ENCODE results near the gene RNF10. TPM values are rescaled to one million over a fixed set of nuclear protein-coding genes. Genes with fewer than 3 reads are reported as not detected.
"Not testable (repeated sequence)": the region's sequence is repeated elsewhere in the genome, so short reads cannot be mapped to it uniquely, and the experiment has no call there.

Gene RNF10
- total RNA-seq, 1 donor from 2014 or later, result 160 TPM

DNA sequence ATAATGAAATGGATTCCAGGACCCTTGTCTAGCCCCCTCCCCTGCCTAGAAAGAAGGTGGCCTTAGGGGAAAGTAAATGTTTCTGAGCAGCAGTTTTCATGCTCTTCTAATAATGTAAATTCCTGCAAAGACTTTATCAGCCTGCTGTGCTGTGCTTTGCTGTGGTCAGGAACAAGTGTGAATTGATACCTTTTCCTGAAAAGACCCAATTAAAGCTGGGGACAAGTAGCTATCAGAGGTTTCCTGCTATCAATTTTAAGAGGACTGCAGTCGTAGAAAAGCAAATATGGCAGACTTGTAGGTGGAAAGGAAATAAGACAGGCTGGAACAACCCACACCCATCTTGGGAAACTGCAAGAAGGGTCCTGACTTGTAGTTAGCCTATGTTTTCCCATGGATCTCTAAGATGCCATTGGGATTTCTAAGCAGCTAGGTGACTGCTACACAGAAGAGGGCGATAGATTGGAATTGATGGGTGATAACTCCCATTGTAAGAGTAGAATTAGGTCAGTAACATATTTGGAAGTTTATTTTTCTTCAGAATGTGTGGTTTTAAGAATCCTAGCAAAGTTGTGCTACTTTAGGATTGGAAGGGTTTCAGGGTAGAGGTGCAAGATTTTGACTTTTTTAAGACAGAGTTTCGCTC, 35.2 kb upstream of the RNF10 start:
- H3K27ac Mint-ChIP-seq, result no peak overlapping the region
- H3K36me3 Mint-ChIP-seq, result peaks cover 24% of the 10 kb centered on the region
- peaks cover 29% of the 10 kb centered on the region for H3K4me1 Mint-ChIP-seq
- no peaks in the 10 kb centered on the region for H3K27me3 Mint-ChIP-seq (ENCODE audit: low read depth)
- H3K4me3 Mint-ChIP-seq, result peak overlapping the region; percentile 89
- DNase-seq (ENCODE audit: low spot score in 2 of 2, unreplicated experiment in 2 of 2), result no peak
- TF ChIP-seq, protein P1, sequence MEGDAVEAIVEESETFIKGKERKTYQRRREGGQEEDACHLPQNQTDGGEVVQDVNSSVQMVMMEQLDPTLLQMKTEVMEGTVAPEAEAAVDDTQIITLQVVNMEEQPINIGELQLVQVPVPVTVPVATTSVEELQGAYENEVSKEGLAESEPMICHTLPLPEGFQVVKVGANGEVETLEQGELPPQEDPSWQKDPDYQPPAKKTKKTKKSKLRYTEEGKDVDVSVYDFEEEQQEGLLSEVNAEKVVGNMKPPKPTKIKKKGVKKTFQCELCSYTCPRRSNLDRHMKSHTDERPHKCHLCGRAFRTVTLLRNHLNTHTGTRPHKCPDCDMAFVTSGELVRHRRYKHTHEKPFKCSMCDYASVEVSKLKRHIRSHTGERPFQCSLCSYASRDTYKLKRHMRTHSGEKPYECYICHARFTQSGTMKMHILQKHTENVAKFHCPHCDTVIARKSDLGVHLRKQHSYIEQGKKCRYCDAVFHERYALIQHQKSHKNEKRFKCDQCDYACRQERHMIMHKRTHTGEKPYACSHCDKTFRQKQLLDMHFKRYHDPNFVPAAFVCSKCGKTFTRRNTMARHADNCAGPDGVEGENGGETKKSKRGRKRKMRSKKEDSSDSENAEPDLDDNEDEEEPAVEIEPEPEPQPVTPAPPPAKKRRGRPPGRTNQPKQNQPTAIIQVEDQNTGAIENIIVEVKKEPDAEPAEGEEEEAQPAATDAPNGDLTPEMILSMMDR (IDR thresholded peaks at IDR 0.05; ENCODE audit: unreplicated experiment), result no peak
- no peaks in the 10 kb centered on the region for H3K9me3 Mint-ChIP-seq

DNA sequence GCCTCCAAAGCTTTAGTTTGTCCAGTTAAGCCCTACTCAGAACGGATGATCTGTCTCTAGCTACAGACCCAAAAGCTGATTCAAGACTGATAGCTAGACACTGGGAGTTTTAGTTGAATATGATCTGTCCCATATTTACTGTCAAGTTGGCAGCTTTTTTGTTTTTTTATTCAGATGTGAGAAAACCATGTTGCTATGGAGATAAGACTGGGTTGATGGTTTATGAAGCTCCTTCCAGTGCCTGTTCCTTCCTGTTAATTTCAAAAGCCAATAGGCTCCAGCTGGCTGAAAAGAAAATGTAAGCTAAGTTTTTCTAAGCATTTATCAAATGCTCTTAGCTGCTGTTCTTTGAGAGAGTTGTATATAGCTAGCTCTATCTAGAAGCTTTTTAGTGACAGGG, 33.6 kb upstream of the RNF10 start:
- Mint-ChIP-seq H3K27me3 (ENCODE audit: low read depth) (no peaks in the 10 kb centered on the region), H3K27ac (peak overlapping the region; percentile 22), H3K4me3 (no peak overlapping the region), H3K36me3 (peaks cover 24% of the 10 kb centered on the region), H3K9me3 (no peaks in the 10 kb centered on the region), H3K4me1 (peaks cover 19% of the 10 kb centered on the region)
- DNase-seq (ENCODE audit: low spot score in 2 of 2, unreplicated experiment in 2 of 2), result no peak
- TF ChIP-seq, protein P1 (IDR thresholded peaks at IDR 0.05; ENCODE audit: unreplicated experiment), result no peak

DNA sequence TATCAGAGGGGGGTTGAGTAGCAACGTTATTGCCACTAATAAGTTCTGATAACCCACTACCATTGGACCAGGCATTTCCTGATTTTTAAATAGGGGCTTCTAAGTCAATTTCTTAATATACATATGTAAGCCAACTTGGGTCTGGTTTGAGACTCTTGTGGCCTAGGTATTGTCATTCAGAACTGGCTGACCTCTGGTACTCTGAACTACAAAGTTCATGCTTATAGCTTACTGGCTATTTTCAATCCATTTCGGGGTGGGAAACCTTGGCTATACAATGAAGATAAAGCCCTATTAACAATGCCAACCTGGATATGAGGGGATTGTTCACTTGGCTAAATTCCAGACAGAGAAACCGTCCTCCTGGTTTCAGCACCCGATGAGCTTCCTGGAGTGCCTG, 29.6 kb upstream of the RNF10 start:
- TF ChIP-seq, protein P1 (IDR thresholded peaks at IDR 0.05; ENCODE audit: unreplicated experiment), result no peak
- no peaks in the 10 kb centered on the region for H3K4me1 Mint-ChIP-seq
- H3K4me3 Mint-ChIP-seq, result no peak overlapping the region
- H3K36me3 Mint-ChIP-seq, result peaks cover 28% of the 10 kb centered on the region
- H3K27ac Mint-ChIP-seq, result no peak overlapping the region
- no peaks in the 10 kb centered on the region for H3K9me3 Mint-ChIP-seq
- no peak for DNase-seq (ENCODE audit: low spot score in 2 of 2, unreplicated experiment in 2 of 2)
- H3K27me3 Mint-ChIP-seq (ENCODE audit: low read depth), result no peaks in the 10 kb centered on the region

DNA sequence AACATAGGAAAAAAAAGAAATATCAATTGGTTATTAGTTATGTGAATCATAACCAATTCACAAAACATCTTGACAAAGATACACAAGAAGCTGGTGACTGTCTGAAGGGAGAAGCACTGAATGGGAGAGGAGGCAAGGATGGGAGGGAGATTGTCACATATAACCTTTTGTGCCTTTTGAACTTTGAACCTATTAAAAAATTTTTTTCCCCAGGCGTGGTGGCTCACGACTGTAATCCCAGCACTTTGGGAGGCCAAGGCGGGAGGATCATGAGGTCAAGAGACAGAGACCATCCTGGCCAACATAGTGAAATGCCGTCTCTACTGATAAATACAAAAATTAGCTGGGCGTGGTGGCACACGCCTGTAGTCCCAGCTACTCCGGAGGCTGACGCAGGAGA, 25.6 kb upstream of the RNF10 start:
- no peaks in the 10 kb centered on the region for H3K9me3 Mint-ChIP-seq
- H3K27me3 Mint-ChIP-seq (ENCODE audit: low read depth), result no peaks in the 10 kb centered on the region
- H3K36me3 Mint-ChIP-seq, result peaks cover 28% of the 10 kb centered on the region
- TF ChIP-seq, protein P1 (IDR thresholded peaks at IDR 0.05; ENCODE audit: unreplicated experiment), result no peak
- no peaks in the 10 kb centered on the region for H3K4me1 Mint-ChIP-seq
- no peak overlapping the region for H3K4me3 Mint-ChIP-seq
- H3K27ac Mint-ChIP-seq, result no peak overlapping the region
- DNase-seq (ENCODE audit: low spot score in 2 of 2, unreplicated experiment in 2 of 2), result no peak

DNA sequence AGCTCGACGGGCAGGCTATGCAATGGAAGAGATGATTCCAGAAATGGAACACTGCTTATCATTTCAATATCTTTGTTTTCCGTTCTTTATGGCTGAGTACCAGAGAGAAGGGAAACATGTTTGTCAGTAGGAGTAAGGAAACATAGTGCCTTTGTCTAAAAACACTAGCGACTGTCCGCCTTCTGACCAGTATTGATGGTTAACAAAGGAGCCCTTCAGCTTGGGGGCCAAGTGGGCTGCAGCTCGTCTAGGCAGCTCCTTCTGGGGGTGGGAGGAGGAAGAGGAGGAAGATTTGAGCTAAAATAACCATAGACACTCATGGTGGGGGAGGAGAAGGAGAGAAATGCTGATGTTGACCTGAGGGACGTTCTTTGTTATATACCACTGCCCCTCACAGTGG, 20.2 kb upstream of the RNF10 start:
- Mint-ChIP-seq H3K27ac (no peak overlapping the region), H3K27me3 (ENCODE audit: low read depth) (no peaks in the 10 kb centered on the region), H3K4me3 (no peak overlapping the region), H3K36me3 (peaks cover 25% of the 10 kb centered on the region), H3K4me1 (no peaks in the 10 kb centered on the region), H3K9me3 (no peaks in the 10 kb centered on the region)
- DNase-seq (ENCODE audit: low spot score in 2 of 2, unreplicated experiment in 2 of 2), result no peak
- TF ChIP-seq, protein P1 (IDR thresholded peaks at IDR 0.05; ENCODE audit: unreplicated experiment), result no peak

DNA sequence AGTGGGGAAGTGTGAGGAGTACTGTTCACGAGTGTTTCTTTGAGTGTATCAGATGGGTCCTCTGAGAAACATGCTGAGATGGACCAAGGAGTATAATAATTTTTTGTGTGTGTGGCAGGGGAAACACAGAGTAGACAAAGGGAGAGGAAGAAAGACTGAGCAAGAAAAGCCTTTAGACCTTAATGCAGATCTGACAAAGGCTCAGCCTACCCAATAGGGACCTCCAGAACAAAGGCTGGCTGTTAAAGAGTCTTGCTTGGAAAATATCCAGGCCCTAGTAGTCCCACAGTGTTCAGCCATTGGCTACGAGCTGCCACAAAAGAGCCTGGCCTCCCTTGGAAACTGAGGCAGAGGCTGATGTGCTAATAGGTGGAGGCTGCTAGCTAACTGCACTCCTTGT, 18.7 kb upstream of the RNF10 start:
- TF ChIP-seq, protein P1 (IDR thresholded peaks at IDR 0.05; ENCODE audit: unreplicated experiment), result no peak
- Mint-ChIP-seq H3K27me3 (ENCODE audit: low read depth) (no peaks in the 10 kb centered on the region), H3K4me3 (no peak overlapping the region), H3K27ac (no peak overlapping the region), H3K9me3 (no peaks in the 10 kb centered on the region), H3K4me1 (no peaks in the 10 kb centered on the region), H3K36me3 (peaks cover 20% of the 10 kb centered on the region)
- no peak for DNase-seq (ENCODE audit: low spot score in 2 of 2, unreplicated experiment in 2 of 2)

DNA sequence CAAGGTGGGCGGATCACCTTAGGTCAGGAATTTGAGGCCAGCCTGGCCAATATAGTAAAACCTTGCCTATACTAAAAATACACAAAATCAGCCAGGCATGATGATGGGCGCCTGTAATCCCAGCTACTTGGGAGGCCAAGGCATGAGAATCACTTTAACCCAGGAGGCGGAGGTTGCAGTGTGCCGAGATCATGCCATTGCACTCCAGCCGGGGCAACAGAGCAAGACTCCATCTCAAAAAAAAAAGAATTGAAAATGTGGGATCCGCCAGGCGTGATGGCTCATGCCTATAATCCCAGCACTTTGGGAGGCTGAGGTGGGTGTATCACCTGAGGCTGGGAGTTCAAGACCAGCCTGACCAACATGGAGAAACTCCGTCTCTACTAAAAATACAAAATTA, 14.8 kb upstream of the RNF10 start:
- H3K4me1 Mint-ChIP-seq; DNase-seq (ENCODE audit: low spot score in 2 of 2, unreplicated experiment in 2 of 2); H3K9me3 Mint-ChIP-seq; H3K4me3 Mint-ChIP-seq; H3K27me3 Mint-ChIP-seq (ENCODE audit: low read depth); H3K27ac Mint-ChIP-seq: not testable (repeated sequence)
- H3K36me3 Mint-ChIP-seq, result peaks cover 19% of the 10 kb centered on the region
